H1 (cell line): Measurements from ENCODE around the gene IFT74. TPM values are rescaled to one million over a fixed set of nuclear protein-coding genes. Genes with fewer than 3 reads are reported as not detected.

Source experiments
- ATF3 ChIP-seq: IDR thresholded peaks from 2 replicates; pipeline ENCODE4 v1.6.1; 2011; ENCODE audit warnings: low read depth, mild to moderate bottlenecking, low read length; ENCODE audit not compliant: insufficient read depth
- CBX5 ChIP-seq: fragments of 300-800, 300-1000 bp; sonication (generic); IDR thresholded peaks from 2 replicates; pipeline ENCODE4 v1.7.1; 2016; ENCODE audit warnings: antibody characterized with exemption, low read length, low read depth
- CHD1 ChIP-seq: IDR thresholded peaks from 2 replicates; pipeline ENCODE4 v1.6.1; 2012; ENCODE audit warnings: low read depth, low read length, improper control_type of control experiment
- CTCF ChIP-seq, 3 experiments: IDR thresholded peaks; 1 replicate in 2 of 3; 2 replicates in 1 of 3; pipeline versions ENCODE4 v1.5.1 to v1.6.1; 2011; ENCODE audit warnings: low read length in 3 of 3, mild to moderate bottlenecking in 3 of 3, inconsistent platforms in 2 of 3, low read depth in 1 of 3, moderate library complexity in 1 of 3; ENCODE audit not compliant: insufficient read depth in 1 of 3; ENCODE audit errors: control extremely low read depth in 1 of 3
- HDAC2 ChIP-seq, 2 experiments: fragments of 300-600 bp in 1 of 2; sonication (generic) in 1 of 2; IDR thresholded peaks; 2 replicates each; pipeline ENCODE4 v1.6.1; 2011 to 2012; ENCODE audit warnings: low read depth in 2 of 2, low read length in 2 of 2, mild to moderate bottlenecking in 2 of 2, moderate library complexity in 2 of 2, borderline replicate concordance in 1 of 2, inconsistent platforms in 1 of 2
- KDM4A ChIP-seq: IDR thresholded peaks from one replicate; pipeline ENCODE4 v1.7.1; 2012; ENCODE audit warnings: low read depth, mild to moderate bottlenecking, moderate library complexity, low read length, inconsistent platforms; ENCODE audit not compliant: severe bottlenecking
- MAFK ChIP-seq: IDR thresholded peaks from 2 replicates; pipeline ENCODE4 v1.6.1; 2012; ENCODE audit warnings: low read depth, mild to moderate bottlenecking, improper control_type of control experiment, low read length
- POLR2AphosphoS5 ChIP-seq: IDR thresholded peaks from 2 replicates; pipeline ENCODE4 v1.6.1; 2011; ENCODE audit warnings: low read depth, low read length
- SAP30 ChIP-seq: fragments of 300-600 bp; sonication (generic); IDR thresholded peaks from 2 replicates; pipeline ENCODE4 v1.7.1; 2012; ENCODE audit warnings: low read length, moderate library complexity, mild to moderate bottlenecking, inconsistent platforms; ENCODE audit not compliant: insufficient read depth, insufficient replicate concordance
- SIRT6 ChIP-seq: IDR thresholded peaks from one replicate; pipeline ENCODE4 v1.7.1; 2012; ENCODE audit warnings: low read length, inconsistent platforms
- SP2 ChIP-seq: IDR thresholded peaks from 2 replicates; pipeline ENCODE4 v1.6.1; 2012; ENCODE audit warnings: mild to moderate bottlenecking, low read length, inconsistent platforms
- TAF1 ChIP-seq: IDR thresholded peaks from 2 replicates; pipeline ENCODE4 v1.6.1; 2011; ENCODE audit warnings: mild to moderate bottlenecking, low read depth, low read length
- TBP ChIP-seq: IDR thresholded peaks from 2 replicates; pipeline ENCODE4 v1.6.1; 2011; ENCODE audit warnings: low read depth, low read length, improper control_type of control experiment
- TEAD4 ChIP-seq: IDR thresholded peaks from 2 replicates; pipeline ENCODE4 v1.6.1; 2012; ENCODE audit warnings: low read depth, low read length, inconsistent platforms, mixed read lengths
- USF2 ChIP-seq: IDR thresholded peaks from 2 replicates; pipeline ENCODE4 v1.6.1; 2011; ENCODE audit warnings: low read length, improper control_type of control experiment
- polyA plus RNA-seq, 7 experiments: library from polyadenylated mRNA; depleted of rRNA in 3 of 7; stranded (reverse) in 5 of 7; unstranded in 2 of 7; fragments of >200 nt in 5 of 7; fragments of 200-250 nt in 2 of 7; gene quantifications; 1 replicate in 5 of 7; 2 replicates in 1 of 7; 4 replicates in 1 of 7; pipeline versions ENCODE4 v1.2.1 to v1.2.3, GENCODE V29; 2011 to 2013; ENCODE audit warnings: missing spikeins in 2 of 7, mixed read lengths in 2 of 7
- total RNA-seq: library from RNA; stranded (reverse); fragmentation: NEBNext Ultra II Directional; extraction: Animal tissue kit (Norgen Biotek cat#: 25700); gene quantifications from 2 replicates; pipeline ENCODE4 v1.2.1, GENCODE V29; 2021
- TF ChIP-seq, protein P1 (sequence below): IDR thresholded peaks from 2 replicates; pipeline ENCODE4 v1.6.1; 2012; ENCODE audit warnings: low read length, inconsistent platforms

IFT74 gene
- total and polyA plus RNA-seq, 2 of the 8 experiments (the other 6 are each of a cell fraction or from before 2014, with no cell fraction given), result 4.4 to 17.8 TPM

- TF ChIP-seq SIRT6 (no peak), TBP (peak; percentile 65), SP2 (no peak), CBX5 (no peak), TEAD4 (peak; percentile 71), POLR2AphosphoS5 (peak; percentile 81), TAF1 (peak; percentile 90), MAFK (peak; percentile 51; the same call in 1 of the 2 replicates), CHD1 (peak; percentile 36; the same call in 1 of the 2 replicates), KDM4A (peak; percentile 100), HDAC2 (IDR thresholded peaks at IDR 0.05; ENCODE audit: borderline replicate concordance in 1 of 2, low read depth in 2 of 2, low read length in 2 of 2) (peak in 1 of 2 experiments; percentile 84; a peak in 1 of 4 replicates), ATF3 (peak; percentile 62), CTCF (IDR thresholded peaks at IDR 0.05; ENCODE audit: control extremely low read depth in 1 of 3, insufficient read depth in 1 of 3, low read depth in 1 of 3, low read length in 3 of 3) (peak in 1 of 3 experiments; percentile 25; a peak in 2 of 4 replicates), USF2 (no peak), SAP30 (peak; percentile 81)
- TF ChIP-seq, protein P1, sequence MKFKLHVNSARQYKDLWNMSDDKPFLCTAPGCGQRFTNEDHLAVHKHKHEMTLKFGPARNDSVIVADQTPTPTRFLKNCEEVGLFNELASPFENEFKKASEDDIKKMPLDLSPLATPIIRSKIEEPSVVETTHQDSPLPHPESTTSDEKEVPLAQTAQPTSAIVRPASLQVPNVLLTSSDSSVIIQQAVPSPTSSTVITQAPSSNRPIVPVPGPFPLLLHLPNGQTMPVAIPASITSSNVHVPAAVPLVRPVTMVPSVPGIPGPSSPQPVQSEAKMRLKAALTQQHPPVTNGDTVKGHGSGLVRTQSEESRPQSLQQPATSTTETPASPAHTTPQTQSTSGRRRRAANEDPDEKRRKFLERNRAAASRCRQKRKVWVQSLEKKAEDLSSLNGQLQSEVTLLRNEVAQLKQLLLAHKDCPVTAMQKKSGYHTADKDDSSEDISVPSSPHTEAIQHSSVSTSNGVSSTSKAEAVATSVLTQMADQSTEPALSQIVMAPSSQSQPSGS, result no peak; the same call in 1 of the 2 replicates
These were observed 9.2 kb upstream of the IFT74 start, which contains the start of gene PLAA (continued) for GRCh38 chr9:26946753-26947727.
